ENCODE data around the gene ARHGEF11. TPM values are rescaled to one million over a fixed set of nuclear protein-coding genes. Genes with fewer than 3 reads are reported as not detected.

ARHGEF11 gene
- total and polyA plus RNA-seq, 2 of the 4 experiments (the other 2 are of a cell fraction) = 16.8 to 17.2 TPM

GRCh38 chr1:156939786-156940334, 105.7 kb downstream of the ARHGEF11 start:
- Histone ChIP-seq H2AK9ac (replicated peaks; ENCODE audit: low read depth, low read length, poor library complexity) (peak overlapping the region; percentile 65), H4K8ac (ENCODE audit: low read depth in 2 of 2, low read length in 2 of 2) (no peak overlapping the region), H3K4ac (ENCODE audit: low read depth, low read length) (no peak overlapping the region), H2BK120ac (ENCODE audit: low read depth, low read length) (no peak overlapping the region), H3K4me2 (ENCODE audit: low read depth, low read length) (no peak overlapping the region), H4K20me1 (ENCODE audit: insufficient read depth, low read length) (no peaks in the 10 kb centered on the region; the same call in 1 of the 2 replicates), H4K5ac (ENCODE audit: low read depth, low read length) (no peak overlapping the region), H2AK5ac (ENCODE audit: low read depth, low read length) (no peak overlapping the region), H3K4me3 (ENCODE audit: insufficient read depth, low read depth, low read length) (no peak overlapping the region), H2BK20ac (ENCODE audit: low read depth, low read length) (no peak overlapping the region), H2AFZ (replicated peaks; ENCODE audit: low read length, poor library complexity) (peak overlapping the region; percentile 32), H3K36me3 (ENCODE audit: control insufficient read depth, insufficient read depth, low read length) (peaks cover 80% of the 10 kb centered on the region), H3K4me1 (ENCODE audit: control insufficient read depth, insufficient read depth, low read length) (no peaks in the 10 kb centered on the region), H2BK5ac (ENCODE audit: low read depth, low read length, poor library complexity, severe bottlenecking) (no peak overlapping the region), H3K9ac (ENCODE audit: low read depth, low read length) (no peak overlapping the region), H3K9me1 (ENCODE audit: insufficient read depth, low read length) (peaks cover 15% of the 10 kb centered on the region), H3K18ac (ENCODE audit: low read depth, low read length) (no peak overlapping the region), H3K27me3 (ENCODE audit: control insufficient read depth, insufficient read depth, low read length) (no peaks in the 10 kb centered on the region), H3K9me3 (ENCODE audit: control insufficient read depth, insufficient read depth, low read length) (no peaks in the 10 kb centered on the region), H3K79me1 (ENCODE audit: low read depth in 1 of 2, low read length in 2 of 2) (no peaks in the 10 kb centered on the region), H3K14ac (replicated peaks; ENCODE audit: low read depth, low read length) (no peak overlapping the region), H3K23ac (ENCODE audit: low read depth, low read length) (no peak overlapping the region), H2BK15ac (ENCODE audit: low read depth, low read length) (no peak overlapping the region), H3K27ac (ENCODE audit: insufficient read depth, low read length) (no peak overlapping the region), H3K56ac (ENCODE audit: extremely low read depth, insufficient read depth, low read length) (no peak overlapping the region), H4K91ac (ENCODE audit: insufficient read depth, low read depth, low read length) (no peak overlapping the region)
- ChIA-PET POLR2A (ENCODE audit: unreplicated experiment) (no interaction called here), CTCF (interaction anchor here (0.7 kb wide), 1 partner anchor 148 kb away, joined by 3 read pairs; no protein-coding TSS in a partner anchor)
- WGBS, 2 experiments (ENCODE audit: extremely low coverage in 2 of 2, insufficient read length in 1 of 2) = no CpG with 5 or more reads among the region's 13 CpGs
- no peak for ATAC-seq (ENCODE audit: low read depth)
- BruUV-seq (replicated peaks) = no TSS peak
- dilution Hi-C loops (cut with HindIII; ENCODE audit: low sequenced_read_pairs, unreplicated experiment) (no loop called here), in situ Hi-C loops (cut with MboI; ENCODE audit: low sequenced_read_pairs) (no loop called here), intact Hi-C loops (cut with micrococcal nuclease) (no loop called here)
- no peak for DNase-seq
- TF ChIP-seq MXI1 (IDR thresholded peaks at IDR 0.05; ENCODE audit: borderline replicate concordance, low read depth, low read length) (no peak), RAD21 (IDR thresholded peaks at IDR 0.05; ENCODE audit: low read length) (no peak), FOS (IDR thresholded peaks at IDR 0.05; ENCODE audit: low read depth, low read length) (no peak), POLR2A (IDR thresholded peaks at IDR 0.05; ENCODE audit: low read depth, low read length) (no peak), CHD1 (IDR thresholded peaks at IDR 0.05; ENCODE audit: low read depth, low read length) (no peak), MAFK (IDR thresholded peaks at IDR 0.05; ENCODE audit: low read depth, low read length) (no peak), CEBPB (IDR thresholded peaks at IDR 0.05; ENCODE audit: low read depth, low read length) (no peak), BHLHE40 (IDR thresholded peaks at IDR 0.05; ENCODE audit: low read depth, low read length) (no peak), SMC3 (IDR thresholded peaks at IDR 0.05; ENCODE audit: low read depth, low read length) (no peak), RFX5 (IDR thresholded peaks at IDR 0.05; ENCODE audit: low read depth, low read length) (no peak), ELK1 (IDR thresholded peaks at IDR 0.05; ENCODE audit: borderline replicate concordance, low read depth, low read length) (no peak), MAZ (IDR thresholded peaks at IDR 0.05; ENCODE audit: borderline replicate concordance, low read depth, low read length) (no peak), NFE2L2 (IDR thresholded peaks at IDR 0.05; ENCODE audit: low read depth, low read length) (no peak), RCOR1 (IDR thresholded peaks at IDR 0.05; ENCODE audit: insufficient replicate concordance, low read length) (no peak)
- TF ChIP-seq, protein P1, sequence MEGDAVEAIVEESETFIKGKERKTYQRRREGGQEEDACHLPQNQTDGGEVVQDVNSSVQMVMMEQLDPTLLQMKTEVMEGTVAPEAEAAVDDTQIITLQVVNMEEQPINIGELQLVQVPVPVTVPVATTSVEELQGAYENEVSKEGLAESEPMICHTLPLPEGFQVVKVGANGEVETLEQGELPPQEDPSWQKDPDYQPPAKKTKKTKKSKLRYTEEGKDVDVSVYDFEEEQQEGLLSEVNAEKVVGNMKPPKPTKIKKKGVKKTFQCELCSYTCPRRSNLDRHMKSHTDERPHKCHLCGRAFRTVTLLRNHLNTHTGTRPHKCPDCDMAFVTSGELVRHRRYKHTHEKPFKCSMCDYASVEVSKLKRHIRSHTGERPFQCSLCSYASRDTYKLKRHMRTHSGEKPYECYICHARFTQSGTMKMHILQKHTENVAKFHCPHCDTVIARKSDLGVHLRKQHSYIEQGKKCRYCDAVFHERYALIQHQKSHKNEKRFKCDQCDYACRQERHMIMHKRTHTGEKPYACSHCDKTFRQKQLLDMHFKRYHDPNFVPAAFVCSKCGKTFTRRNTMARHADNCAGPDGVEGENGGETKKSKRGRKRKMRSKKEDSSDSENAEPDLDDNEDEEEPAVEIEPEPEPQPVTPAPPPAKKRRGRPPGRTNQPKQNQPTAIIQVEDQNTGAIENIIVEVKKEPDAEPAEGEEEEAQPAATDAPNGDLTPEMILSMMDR (conservative IDR thresholded peaks at IDR 0.05; ENCODE audit: low read depth, low read length) = no peak
- TF ChIP-seq, protein P2, sequence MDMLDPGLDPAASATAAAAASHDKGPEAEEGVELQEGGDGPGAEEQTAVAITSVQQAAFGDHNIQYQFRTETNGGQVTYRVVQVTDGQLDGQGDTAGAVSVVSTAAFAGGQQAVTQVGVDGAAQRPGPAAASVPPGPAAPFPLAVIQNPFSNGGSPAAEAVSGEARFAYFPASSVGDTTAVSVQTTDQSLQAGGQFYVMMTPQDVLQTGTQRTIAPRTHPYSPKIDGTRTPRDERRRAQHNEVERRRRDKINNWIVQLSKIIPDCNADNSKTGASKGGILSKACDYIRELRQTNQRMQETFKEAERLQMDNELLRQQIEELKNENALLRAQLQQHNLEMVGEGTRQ (IDR thresholded peaks at IDR 0.05; ENCODE audit: low read depth, low read length) = no peak

Measured in IMR-90 (cell line).